ENCODE data around the gene CRB1. TPM values are rescaled to one million over a fixed set of nuclear protein-coding genes. Genes with fewer than 3 reads are reported as not detected.

CRB1 gene
- total and polyA plus RNA-seq, 9 of the 15 experiments (the other 6 are each of a cell fraction or from before 2014, with no cell fraction given): 0.04 to 0.10 TPM; not detected in 7

Small RNA genes within 50 kb of the gene (small RNA-seq; reads per million reads assigned to genes)
- gene MRPS21P3: not detected

Other genes with a start within 250 kb of the CRB1 start
- gene F13B, start 201.0 kb upstream of the CRB1 start, total RNA-seq (2014; rRNA removed): not detected in 2 replicates
- gene F13B, start 201.0 kb upstream of the CRB1 start, total RNA-seq (2014; rRNA removed; fragmentation: Illumina TruSeq; extraction: Trizol): not detected in 2 replicates
- gene F13B, start 201.0 kb upstream of the CRB1 start, total RNA-seq (2015; rRNA removed; fragmentation: Illumina TruSeq; extraction: Trizol): not detected in 2 replicates
- not detected in 2 replicates for gene F13B, start 201.0 kb upstream of the CRB1 start, total RNA-seq (2021)
- 0.08 TPM in 1 of 2 replicates, not detected in the other for gene F13B, start 201.0 kb upstream of the CRB1 start, polyA plus RNA-seq (2011; rRNA removed)
- gene F13B, start 201.0 kb upstream of the CRB1 start, polyA plus RNA-seq (2014; fragmentation: Illumina TruSeq; extraction: Trizol): not detected in 2 replicates
- gene F13B, start 201.0 kb upstream of the CRB1 start, polyA plus RNA-seq (2014; fragmentation: Nextera tagmentation; extraction: Ambion mirVana): not detected
- not detected in 2 replicates for gene F13B, start 201.0 kb upstream of the CRB1 start, polyA plus RNA-seq (2014; rRNA removed)
- 49.1 and 55.6 TPM in 2 replicates for gene ASPM, start 121.6 kb upstream of the CRB1 start, total RNA-seq (2014; rRNA removed)
- 84.4 and 92.9 TPM in 2 replicates for gene ASPM, start 121.6 kb upstream of the CRB1 start, total RNA-seq (2014; rRNA removed; fragmentation: Illumina TruSeq; extraction: Trizol)
- gene ASPM, start 121.6 kb upstream of the CRB1 start, total RNA-seq (2015; rRNA removed; fragmentation: Illumina TruSeq; extraction: Trizol): 70.1 and 75.3 TPM in 2 replicates
- gene ASPM, start 121.6 kb upstream of the CRB1 start, total RNA-seq (2021): 56.2 and 57.1 TPM in 2 replicates
- gene ASPM, start 121.6 kb upstream of the CRB1 start, polyA plus RNA-seq (2011; rRNA removed): 20.9 and 44.1 TPM in 2 replicates
- gene ASPM, start 121.6 kb upstream of the CRB1 start, polyA plus RNA-seq (2014; fragmentation: Illumina TruSeq; extraction: Trizol): 38.9 and 46.4 TPM in 2 replicates
- gene ASPM, start 121.6 kb upstream of the CRB1 start, polyA plus RNA-seq (2014; fragmentation: Nextera tagmentation; extraction: Ambion mirVana): 10 to 100 TPM; 22.7 to 25.5 TPM
- 29.5 and 34.6 TPM in 2 replicates for gene ASPM, start 121.6 kb upstream of the CRB1 start, polyA plus RNA-seq (2014; rRNA removed)
- gene ZBTB41, start 67.0 kb upstream of the CRB1 start, total RNA-seq (2014; rRNA removed): 2.7 and 3.5 TPM in 2 replicates
- gene ZBTB41, start 67.0 kb upstream of the CRB1 start, total RNA-seq (2014; rRNA removed; fragmentation: Illumina TruSeq; extraction: Trizol): 8.8 and 11.0 TPM in 2 replicates
- 8.9 and 10.1 TPM in 2 replicates for gene ZBTB41, start 67.0 kb upstream of the CRB1 start, total RNA-seq (2015; rRNA removed; fragmentation: Illumina TruSeq; extraction: Trizol)
- gene ZBTB41, start 67.0 kb upstream of the CRB1 start, total RNA-seq (2021): 7.0 and 7.3 TPM in 2 replicates
- 5.0 and 5.4 TPM in 2 replicates for gene ZBTB41, start 67.0 kb upstream of the CRB1 start, polyA plus RNA-seq (2011; rRNA removed)
- 3.5 and 4.4 TPM in 2 replicates for gene ZBTB41, start 67.0 kb upstream of the CRB1 start, polyA plus RNA-seq (2014; fragmentation: Illumina TruSeq; extraction: Trizol)
- gene ZBTB41, start 67.0 kb upstream of the CRB1 start, polyA plus RNA-seq (2014; fragmentation: Nextera tagmentation; extraction: Ambion mirVana): 1 to 10 TPM; 2.0 to 2.3 TPM
- gene ZBTB41, start 67.0 kb upstream of the CRB1 start, polyA plus RNA-seq (2014; rRNA removed): 2.2 TPM in 2 replicates